Epithelial cell of esophagus (primary cell): ENCODE measurements around the gene OR52E1.
"Not testable (repeated sequence)": the region's sequence is repeated elsewhere in the genome, so short reads cannot be mapped to it uniquely, and the experiment has no call there.

Experiments
- DNase-seq: peaks from one replicate; pipeline ENCODE4 v3.0.0; 2010; ENCODE audit warnings: low read depth
- H3K4me3 ChIP-seq: 2 replicates; pipeline ENCODE4 v1.5.1; 2011; ENCODE audit warnings: mild to moderate bottlenecking, low read length, control low read depth
- TF ChIP-seq, protein P1 (sequence below): IDR thresholded peaks from 2 replicates; pipeline ENCODE4 v1.5.1; 2011; ENCODE audit warnings: low read depth, mild to moderate bottlenecking, low read length, control low read depth, inconsistent platforms; ENCODE audit not compliant: insufficient read depth; ENCODE audit errors: missing control alignments

OR52E1 gene

GRCh38 chr11:5043380-5043779 is 26.0 kb upstream of the OR52E1 start:
- peak; percentile 65 for DNase-seq
- H3K4me3 ChIP-seq = no peak overlapping the region
- TF ChIP-seq, protein P1, sequence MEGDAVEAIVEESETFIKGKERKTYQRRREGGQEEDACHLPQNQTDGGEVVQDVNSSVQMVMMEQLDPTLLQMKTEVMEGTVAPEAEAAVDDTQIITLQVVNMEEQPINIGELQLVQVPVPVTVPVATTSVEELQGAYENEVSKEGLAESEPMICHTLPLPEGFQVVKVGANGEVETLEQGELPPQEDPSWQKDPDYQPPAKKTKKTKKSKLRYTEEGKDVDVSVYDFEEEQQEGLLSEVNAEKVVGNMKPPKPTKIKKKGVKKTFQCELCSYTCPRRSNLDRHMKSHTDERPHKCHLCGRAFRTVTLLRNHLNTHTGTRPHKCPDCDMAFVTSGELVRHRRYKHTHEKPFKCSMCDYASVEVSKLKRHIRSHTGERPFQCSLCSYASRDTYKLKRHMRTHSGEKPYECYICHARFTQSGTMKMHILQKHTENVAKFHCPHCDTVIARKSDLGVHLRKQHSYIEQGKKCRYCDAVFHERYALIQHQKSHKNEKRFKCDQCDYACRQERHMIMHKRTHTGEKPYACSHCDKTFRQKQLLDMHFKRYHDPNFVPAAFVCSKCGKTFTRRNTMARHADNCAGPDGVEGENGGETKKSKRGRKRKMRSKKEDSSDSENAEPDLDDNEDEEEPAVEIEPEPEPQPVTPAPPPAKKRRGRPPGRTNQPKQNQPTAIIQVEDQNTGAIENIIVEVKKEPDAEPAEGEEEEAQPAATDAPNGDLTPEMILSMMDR = no peak

GRCh38 chr11:5046226-5046625 is 23.1 kb upstream of the OR52E1 start, which contains the start of gene OR52J3:
OR52J3 (plus strand) TSS chr11:5046526; CDS start chr11:5046526, 0 bp downstream.
- H3K4me3 ChIP-seq = no peak within 1 kb of the TSS
- TF ChIP-seq, protein P1 = no peak
- DNase-seq = no peak

DNA sequence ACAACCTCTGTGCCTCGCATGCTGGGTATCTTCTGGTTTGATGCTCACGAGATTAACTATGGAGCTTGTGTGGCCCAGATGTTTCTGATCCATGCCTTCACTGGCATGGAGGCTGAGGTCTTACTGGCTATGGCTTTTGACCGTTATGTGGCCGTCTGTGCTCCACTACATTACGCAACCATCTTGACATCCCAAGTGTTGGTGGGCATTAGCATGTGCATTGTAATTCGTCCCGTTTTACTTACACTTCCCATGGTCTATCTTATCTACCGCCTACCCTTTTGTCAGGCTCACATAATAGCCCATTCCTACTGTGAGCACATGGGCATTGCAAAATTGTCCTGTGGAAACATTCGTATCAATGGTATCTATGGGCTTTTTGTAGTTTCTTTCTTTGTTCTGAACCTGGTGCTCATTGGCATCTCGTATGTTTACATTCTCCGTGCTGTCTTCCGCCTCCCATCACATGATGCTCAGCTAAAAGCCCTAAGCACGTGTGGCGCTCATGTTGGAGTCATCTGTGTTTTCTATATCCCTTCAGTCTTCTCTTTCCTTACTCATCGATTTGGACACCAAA is 22.5 kb upstream of the OR52E1 start:
- no peak overlapping the region for H3K4me3 ChIP-seq
- no peak for DNase-seq
- TF ChIP-seq, protein P1 = no peak

DNA sequence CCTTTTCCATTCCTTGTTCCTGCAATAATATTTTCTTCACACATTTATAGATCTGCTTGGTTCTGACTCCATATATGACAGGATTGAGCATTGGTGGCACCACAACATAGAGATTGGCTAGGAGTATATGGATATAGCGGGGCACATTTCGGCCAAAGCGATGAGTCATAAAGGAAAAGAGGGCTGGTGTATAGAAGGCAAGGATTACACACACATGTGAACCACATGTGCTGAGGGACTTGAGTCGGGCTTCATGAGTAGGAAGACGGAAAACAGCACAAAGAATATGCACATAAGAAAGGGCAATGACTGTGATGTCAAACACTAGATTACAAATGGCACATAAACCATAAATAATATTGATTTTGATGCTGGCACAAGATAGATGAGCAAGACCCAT is 10.7 kb upstream of the OR52E1 start:
- H3K4me3 ChIP-seq = not testable (repeated sequence)

DNA sequence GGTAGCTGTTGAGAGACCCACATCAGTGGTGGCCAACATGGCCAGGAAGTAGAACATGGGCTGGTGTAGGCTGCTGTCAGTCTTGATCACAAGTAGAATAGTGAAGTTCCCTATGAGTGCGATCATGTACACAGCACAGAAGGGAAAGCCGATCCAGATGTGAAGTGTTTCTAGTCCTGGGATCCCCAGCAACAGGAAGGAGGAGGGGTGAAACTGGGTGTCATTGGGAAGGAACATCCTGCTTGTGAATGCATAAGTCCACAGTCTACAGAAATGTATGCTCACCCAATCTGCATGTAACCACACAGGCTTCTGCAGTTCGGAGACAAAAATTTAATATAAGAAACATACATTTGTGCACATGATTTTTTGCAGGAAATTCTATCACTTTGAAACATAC is 10.0 kb upstream of the OR52E1 start, which contains the start of gene OR52E2:
Gene OR52E2 (minus strand): TSS at position 237 of the 400 bp plus-strand sequence. CDS start 0 bp downstream, at position 237.
- TF ChIP-seq, protein P1 = no peak
- no peak within 1 kb of the TSS for H3K4me3 ChIP-seq
- DNase-seq = no peak

More for the DNA sequence above, 10.7 kb upstream of the OR52E1 start:
- not testable (repeated sequence) for DNase-seq

DNA sequence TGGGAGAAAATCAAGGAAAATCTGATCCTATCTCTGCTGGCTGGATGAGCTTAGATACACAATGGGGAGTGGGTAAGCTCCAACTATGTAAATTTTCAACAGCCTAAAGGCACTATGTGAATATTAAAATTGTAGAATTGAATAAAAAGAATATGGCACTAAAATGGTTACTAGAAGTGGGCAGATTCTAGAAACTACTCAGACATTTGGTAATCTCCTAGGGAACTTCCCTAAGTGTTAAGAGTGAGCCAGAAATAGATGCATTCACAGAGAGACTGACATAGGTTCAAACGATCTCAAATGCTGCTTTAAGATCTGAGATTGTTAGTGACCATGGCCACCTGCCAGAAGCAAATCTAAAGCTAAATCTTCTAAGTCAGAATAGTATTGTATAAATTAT is 4.3 kb upstream of the OR52E1 start:
- TF ChIP-seq, protein P1 = no peak
- H3K4me3 ChIP-seq = no peak overlapping the region
- no peak for DNase-seq

DNA sequence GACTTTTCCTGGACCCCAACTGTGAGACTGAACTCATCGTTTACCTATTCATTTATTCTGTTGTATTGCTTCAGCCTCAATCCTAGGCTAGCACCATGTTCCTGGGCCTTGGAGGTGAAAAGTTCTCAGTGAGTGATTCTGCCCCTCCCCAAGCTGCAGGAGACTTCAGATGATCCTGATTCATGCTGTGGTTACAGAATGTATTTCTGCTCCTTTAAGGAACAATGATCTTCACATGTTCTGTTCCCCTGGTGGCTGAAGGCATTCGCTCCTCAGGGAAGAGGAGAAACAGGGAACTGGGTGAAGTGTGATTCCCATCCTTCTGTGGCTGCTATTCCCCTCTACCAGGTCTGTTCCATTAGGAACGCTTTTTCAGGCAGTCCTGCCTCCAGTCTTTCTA is 2.4 kb downstream of the OR52E1 start:
- DNase-seq = no peak
- no peak overlapping the region for H3K4me3 ChIP-seq
- TF ChIP-seq, protein P1 = no peak
